LNCAP (cell line): Measurements from ENCODE around the gene TLR10.

ENCODE experiments used
- TF ChIP-seq, protein P1 (sequence below): fragments of 450-650 bp; IDR thresholded peaks from 2 replicates; pipeline ENCODE4 v1.5.1; 2017; ENCODE audit warnings: mild to moderate bottlenecking

The TLR10 gene

DNA sequence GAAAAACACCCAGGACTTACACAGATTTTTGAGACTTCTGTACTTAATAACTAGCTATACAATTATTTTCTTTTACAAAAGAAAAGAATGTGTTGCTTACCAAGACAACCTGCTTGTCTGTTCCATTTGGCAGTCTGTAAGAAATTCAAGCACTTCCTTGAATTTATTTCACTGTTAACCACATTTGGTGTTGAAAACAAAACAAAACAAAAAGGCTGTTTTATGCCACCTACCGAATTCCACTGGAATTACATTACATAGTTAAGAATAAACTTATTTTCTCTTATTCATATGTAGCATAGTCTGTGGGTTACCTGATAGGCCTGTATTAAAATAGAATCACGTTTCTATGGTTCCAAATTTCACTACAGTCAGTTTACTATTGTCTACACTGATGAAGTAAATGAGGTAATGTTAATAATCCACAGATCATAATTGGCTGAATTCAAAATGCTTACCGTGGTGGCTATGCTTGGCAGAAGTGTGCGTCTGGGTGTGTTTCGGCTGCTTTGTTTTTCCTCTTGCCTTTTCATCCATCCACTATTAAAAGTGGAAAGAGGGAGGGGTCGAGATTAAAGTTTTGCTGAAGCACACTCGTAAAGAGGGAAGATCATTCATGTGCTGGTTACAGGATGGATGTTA, 22.0 kb upstream of the TLR10 start, which contains the start of gene TLR1:
TLR1 (minus strand) TSS at position 138 of the 642 bp plus-strand sequence. CDS start 5,960 bp downstream, outside the sequence.
- TF ChIP-seq, protein P1, sequence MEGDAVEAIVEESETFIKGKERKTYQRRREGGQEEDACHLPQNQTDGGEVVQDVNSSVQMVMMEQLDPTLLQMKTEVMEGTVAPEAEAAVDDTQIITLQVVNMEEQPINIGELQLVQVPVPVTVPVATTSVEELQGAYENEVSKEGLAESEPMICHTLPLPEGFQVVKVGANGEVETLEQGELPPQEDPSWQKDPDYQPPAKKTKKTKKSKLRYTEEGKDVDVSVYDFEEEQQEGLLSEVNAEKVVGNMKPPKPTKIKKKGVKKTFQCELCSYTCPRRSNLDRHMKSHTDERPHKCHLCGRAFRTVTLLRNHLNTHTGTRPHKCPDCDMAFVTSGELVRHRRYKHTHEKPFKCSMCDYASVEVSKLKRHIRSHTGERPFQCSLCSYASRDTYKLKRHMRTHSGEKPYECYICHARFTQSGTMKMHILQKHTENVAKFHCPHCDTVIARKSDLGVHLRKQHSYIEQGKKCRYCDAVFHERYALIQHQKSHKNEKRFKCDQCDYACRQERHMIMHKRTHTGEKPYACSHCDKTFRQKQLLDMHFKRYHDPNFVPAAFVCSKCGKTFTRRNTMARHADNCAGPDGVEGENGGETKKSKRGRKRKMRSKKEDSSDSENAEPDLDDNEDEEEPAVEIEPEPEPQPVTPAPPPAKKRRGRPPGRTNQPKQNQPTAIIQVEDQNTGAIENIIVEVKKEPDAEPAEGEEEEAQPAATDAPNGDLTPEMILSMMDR = peak; percentile 64

DNA sequence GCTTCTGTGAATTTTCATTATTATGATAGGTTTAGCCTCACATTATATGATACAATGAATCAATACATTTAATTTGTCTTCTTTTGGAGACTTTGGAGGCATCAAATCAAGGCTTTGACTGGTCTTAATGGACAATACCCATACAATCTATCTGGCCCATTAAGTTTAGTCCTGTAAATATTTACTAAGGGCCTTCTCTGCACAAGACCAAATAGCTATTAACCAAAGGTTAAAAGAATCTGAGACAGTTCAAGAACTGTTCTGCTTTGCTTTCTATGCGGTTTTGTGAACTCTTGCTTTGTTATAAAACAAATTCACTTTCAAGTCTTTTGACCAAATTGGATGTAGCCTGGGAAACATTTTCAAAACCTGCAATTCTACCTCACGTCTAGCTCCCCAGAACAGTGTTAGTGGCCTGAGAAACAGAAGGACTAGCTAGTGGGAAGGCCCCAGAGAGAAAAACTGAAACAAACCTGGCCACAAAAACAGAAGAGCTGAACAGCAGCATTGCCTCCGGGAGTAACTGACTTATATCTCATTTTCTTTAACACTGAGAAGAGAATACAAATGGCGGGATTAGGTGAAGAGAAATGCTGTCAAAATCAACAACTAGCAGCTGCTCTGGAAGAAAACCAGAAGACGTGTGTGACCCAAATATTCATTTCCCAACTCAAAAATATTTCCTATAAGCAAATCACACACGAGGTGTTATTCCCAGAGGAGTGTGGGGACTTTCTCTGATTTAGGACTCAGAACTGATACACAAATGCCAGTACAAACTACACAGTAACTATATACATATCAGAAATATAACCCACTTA, 21.3 kb upstream of the TLR10 start:
- TF ChIP-seq, protein P1 = no peak

DNA sequence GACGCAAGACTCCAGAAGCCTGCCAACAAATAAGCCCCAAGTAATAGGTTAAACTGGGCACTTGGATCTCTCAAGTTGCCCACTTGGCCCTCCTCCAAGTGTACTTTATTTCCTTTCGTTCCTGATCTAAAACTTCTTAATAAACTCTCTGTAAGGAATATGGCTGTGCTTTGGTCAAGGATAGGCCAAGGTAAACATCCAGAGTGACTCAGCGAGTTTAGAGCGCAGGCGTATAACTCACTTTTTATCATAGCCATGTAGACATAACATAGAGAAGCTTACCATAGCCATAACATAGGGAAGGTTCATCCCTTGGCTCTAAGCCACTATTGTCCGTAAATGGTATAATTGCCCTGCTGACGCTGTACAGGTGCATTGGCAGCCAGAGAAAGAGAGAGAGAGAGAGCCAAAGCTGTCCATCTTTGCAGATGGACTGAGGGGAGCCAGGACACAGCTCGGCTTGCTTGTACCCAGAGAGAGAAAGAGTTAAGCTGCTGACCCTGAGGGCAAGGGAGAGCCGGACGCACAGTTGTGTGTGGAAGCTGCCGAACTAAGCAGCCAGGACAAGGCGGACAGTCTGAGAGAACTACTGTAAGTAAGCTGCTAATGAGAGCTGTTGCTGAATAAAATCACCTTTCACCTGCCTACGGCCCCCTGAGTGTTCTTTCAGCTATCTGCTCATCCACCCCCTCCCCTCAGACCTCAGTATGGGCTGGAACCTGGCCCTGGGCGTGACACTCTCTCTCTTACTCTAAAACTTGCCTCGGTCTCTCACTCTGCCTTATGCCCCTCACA, 20.0 kb upstream of the TLR10 start:
- TF ChIP-seq, protein P1 = no peak

DNA sequence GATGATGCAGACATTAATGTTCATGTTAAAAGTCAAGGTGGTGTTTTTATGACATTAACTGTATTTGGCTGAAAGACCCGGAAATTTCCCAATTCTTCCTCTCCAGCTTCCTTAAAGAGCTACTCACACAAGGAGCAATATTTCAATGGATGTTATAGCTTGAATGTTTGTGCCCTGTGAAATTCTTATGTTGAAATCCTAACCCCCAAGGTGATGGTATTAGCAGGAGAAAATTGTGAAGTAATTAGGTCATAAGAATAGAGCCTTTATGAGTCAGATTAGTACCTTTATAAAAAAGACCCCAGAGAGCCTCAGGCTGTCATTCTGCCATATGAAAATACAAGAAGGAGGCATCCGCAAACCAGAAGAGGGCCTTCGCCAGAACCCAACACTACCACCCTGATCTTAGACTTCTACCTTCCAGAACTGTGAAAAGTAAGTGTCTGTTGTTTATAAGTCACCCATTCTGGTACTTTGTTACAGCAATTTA, 18.2 kb upstream of the TLR10 start:
- TF ChIP-seq, protein P1 = no peak

DNA sequence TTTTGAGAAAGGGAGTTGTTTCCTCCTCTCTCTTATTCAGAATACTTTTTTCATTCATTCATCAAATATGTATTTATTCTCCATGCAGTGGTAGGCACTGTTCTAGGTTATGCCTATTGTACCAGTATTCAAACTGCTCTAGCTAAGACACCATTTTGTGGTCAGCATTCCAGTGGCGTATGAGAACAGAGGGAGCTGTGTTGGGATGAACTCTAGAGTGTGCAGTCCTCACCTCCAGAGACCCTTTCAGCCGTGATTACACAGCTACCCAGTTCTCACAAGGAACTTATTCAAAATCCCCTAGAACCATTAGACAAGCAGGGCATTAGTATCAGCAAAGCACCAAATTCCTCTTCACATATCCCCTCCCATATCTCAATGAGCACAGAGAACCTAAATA, 17.6 kb upstream of the TLR10 start:
- TF ChIP-seq, protein P1 = no peak

DNA sequence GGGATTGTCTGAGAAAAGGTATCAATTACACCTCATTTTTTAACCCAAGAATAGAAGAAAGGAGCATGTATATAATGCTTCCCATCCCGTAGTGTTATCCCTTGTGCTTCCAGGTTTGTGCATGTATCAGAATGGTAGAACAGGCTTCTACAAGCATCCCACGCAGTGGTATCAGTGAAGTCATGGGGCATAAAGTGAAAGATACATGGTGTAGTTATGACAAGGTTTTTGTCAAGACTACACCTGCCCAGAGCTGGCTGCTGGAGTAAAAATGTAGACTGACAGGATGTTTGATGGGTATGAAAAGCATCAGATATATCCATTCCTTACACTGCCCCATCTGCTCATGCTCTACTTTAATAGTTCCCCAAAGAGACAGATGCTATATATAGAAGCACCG, 12.3 kb upstream of the TLR10 start:
- TF ChIP-seq, protein P1 = no peak

DNA sequence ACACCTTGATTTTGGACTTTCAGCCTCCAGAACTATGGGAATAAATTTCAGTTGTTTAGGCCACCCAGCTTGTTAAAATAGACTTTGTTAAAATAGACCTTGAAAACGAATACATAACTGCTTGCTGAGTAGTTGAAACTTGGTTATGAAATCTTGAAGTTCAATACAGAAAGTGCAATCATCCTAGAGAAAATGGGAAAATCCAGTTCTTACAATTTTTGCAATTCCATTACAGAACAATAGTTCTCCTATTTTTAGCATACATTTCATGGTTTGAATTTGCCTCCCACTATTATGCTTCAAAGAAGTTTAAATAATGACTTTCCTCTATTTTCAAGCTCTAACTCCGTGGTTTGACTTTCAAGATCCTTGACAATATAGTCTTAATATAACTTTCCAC, 11.3 kb upstream of the TLR10 start:
- TF ChIP-seq, protein P1 = no peak
